Gastrocnemius medialis (tissue), 4 donors: Measurements from ENCODE around the gene STKLD1. TPM values are rescaled to one million over a fixed set of nuclear protein-coding genes. Genes with fewer than 3 reads are reported as not detected.

ENCODE experiments used
- ATAC-seq, 2 donors: fragments of 150-250 bp; one replicate each; pipeline ENCODE4 v1.9.1; 2016
- DNase-seq, 2 donors: peaks; one replicate each; pipeline ENCODE4 v3.0.0-alpha.2; 2019
- H3K27ac ChIP-seq, 4 donors: fragments of 200-600 bp; sonication (generic); 1 replicate in 1 of 4; 2 replicates in 3 of 4; pipeline ENCODE4 v1.5.1; 2016 to 2018; ENCODE audit warnings: mild to moderate bottlenecking in 2 of 4, moderate library complexity in 1 of 4
- H3K27me3 ChIP-seq, 3 donors: fragments of 200-600 bp; sonication (generic) in 2 of 3; 1 replicate in 1 of 3; 2 replicates in 2 of 3; pipeline versions ENCODE4 v1.5.1 to v1.6.0; 2016 to 2019; ENCODE audit warnings: mild to moderate bottlenecking in 1 of 3, moderate library complexity in 1 of 3
- H3K36me3 ChIP-seq, 2 donors: fragments of 200-600 bp; sonication (generic) in 1 of 2; one replicate each; pipeline ENCODE4 v1.5.1; 2017 to 2018
- H3K4me1 ChIP-seq, 2 donors: fragments of 200-600 bp; sonication (generic) in 1 of 2; one replicate each; pipeline ENCODE4 v1.5.1; 2016 to 2017; ENCODE audit warnings: mild to moderate bottlenecking in 2 of 2
- H3K4me3 ChIP-seq, 4 donors: fragments of 200-600 bp; sonication (generic) in 3 of 4; 1 replicate in 1 of 4; 2 replicates in 3 of 4; pipeline ENCODE4 v1.5.1; 2016 to 2019; ENCODE audit warnings: mild to moderate bottlenecking in 2 of 4
- H3K9me3 ChIP-seq, 3 donors: fragments of 200-600 bp; sonication (generic) in 2 of 3; 1 replicate in 1 of 3; 2 replicates in 2 of 3; pipeline ENCODE4 v1.5.1; 2016 to 2019
- POLR2A ChIP-seq, 2 donors: fragments of 450-650 bp; IDR thresholded peaks; one replicate each; pipeline ENCODE4 v1.6.1; 2017; ENCODE audit warnings: antibody characterized with exemption in 2 of 2, mild to moderate bottlenecking in 2 of 2, moderate library complexity in 2 of 2
- in situ Hi-C, 4 donors: fragments of 200-750 bp; cut with MboI; loops; one replicate each; pipeline versions ENCODE4 v1.15.0 to v1.8.0; 2017; ENCODE audit warnings: low sequenced_read_pairs in 4 of 4
- intact Hi-C: fragments of 100-400 bp; cut with DNase I; formaldehyde crosslinking; loops from one replicate; pipeline ENCODE4 v1.15.1; 2023; ENCODE audit warnings: low total_unique reads
- total RNA-seq, 4 donors: library from RNA; depleted of rRNA; stranded (reverse); fragments of >200 nt; gene quantifications; one replicate each; pipeline versions ENCODE4 v1.1.0 to v1.2.3, GENCODE V29; 2016
- TF ChIP-seq, protein P1 (sequence below), 5 experiments: fragments of 450-650 bp in 3 of 5; fragments of 200-600 bp in 2 of 5; sonication (generic) in 2 of 5; IDR thresholded peaks in 4 of 5; conservative IDR thresholded peaks in 1 of 5; 1 replicate in 4 of 5; 2 replicates in 1 of 5; pipeline ENCODE4 v1.5.1; 2016 to 2019; ENCODE audit warnings: antibody characterized with exemption in 5 of 5, mild to moderate bottlenecking in 3 of 5, moderate library complexity in 3 of 5

STKLD1 gene
- total RNA-seq, 4 donors from 2014 or later: 0.35 to 1.4 (median 1.1) TPM; not detected in 1

GRCh38 chr9:133426011-133426410 lies 49.8 kb downstream of the STKLD1 start:
- no peaks in the 10 kb centered on the region for H3K9me3 ChIP-seq
- peaks cover 5 to 15% of the 10 kb centered on the region in 2 donors for H3K4me1 ChIP-seq
- ATAC-seq: no peak
- peaks cover 9 to 16% (median 10%) of the 10 kb centered on the region in 3 donors for H3K27me3 ChIP-seq
- DNase-seq: no peak
- TF ChIP-seq, protein P1, sequence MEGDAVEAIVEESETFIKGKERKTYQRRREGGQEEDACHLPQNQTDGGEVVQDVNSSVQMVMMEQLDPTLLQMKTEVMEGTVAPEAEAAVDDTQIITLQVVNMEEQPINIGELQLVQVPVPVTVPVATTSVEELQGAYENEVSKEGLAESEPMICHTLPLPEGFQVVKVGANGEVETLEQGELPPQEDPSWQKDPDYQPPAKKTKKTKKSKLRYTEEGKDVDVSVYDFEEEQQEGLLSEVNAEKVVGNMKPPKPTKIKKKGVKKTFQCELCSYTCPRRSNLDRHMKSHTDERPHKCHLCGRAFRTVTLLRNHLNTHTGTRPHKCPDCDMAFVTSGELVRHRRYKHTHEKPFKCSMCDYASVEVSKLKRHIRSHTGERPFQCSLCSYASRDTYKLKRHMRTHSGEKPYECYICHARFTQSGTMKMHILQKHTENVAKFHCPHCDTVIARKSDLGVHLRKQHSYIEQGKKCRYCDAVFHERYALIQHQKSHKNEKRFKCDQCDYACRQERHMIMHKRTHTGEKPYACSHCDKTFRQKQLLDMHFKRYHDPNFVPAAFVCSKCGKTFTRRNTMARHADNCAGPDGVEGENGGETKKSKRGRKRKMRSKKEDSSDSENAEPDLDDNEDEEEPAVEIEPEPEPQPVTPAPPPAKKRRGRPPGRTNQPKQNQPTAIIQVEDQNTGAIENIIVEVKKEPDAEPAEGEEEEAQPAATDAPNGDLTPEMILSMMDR (IDR thresholded peaks at IDR 0.05 in 4 of 5, conservative IDR thresholded peaks at IDR 0.05 in 1 of 5): no peak
- TF ChIP-seq POLR2A (IDR thresholded peaks at IDR 0.05): no peak
- H3K36me3 ChIP-seq: no peaks in the 10 kb centered on the region
- H3K27ac ChIP-seq: no peak overlapping the region
- intact Hi-C loops (no loop called here), in situ Hi-C loops (no loop called here)
- H3K4me3 ChIP-seq: no peak overlapping the region

DNA sequence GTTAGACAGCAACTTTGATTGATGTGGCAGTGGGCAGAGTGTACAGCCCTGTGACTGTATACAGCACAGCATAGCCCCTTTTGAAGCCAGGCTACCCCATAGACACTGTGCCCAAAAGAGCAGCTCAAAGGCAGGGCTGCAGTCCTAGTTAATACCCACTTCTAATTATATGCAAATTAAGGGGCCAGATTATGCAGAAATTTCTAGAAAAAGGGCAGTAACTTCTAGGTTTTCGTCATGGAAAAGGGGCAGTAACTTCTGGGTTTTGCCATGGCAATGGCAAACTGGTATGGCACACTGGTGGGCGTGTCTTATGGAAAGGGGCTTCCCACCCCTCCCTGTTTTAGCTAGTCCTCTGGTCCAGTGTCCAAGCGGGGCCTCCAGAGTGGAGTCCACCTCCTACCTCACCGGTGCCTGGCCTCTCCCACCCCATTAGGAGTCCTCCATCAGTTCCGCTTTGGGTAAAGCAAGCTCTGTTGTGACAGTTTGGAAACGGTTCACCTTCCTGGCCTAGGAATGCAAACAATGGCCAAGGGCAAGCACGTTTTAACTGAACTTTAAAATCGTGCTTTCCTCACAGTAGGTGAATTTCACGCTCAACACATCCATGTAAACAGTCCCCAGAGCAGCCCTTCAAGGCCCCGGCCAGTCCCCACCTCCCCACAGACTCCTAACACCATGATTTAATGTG lies 51.6 kb downstream of the STKLD1 start:
- peaks cover 5 to 15% of the 10 kb centered on the region in 2 donors for H3K4me1 ChIP-seq
- no peaks in the 10 kb centered on the region for H3K36me3 ChIP-seq
- no peak overlapping the region for H3K4me3 ChIP-seq
- no peak for TF ChIP-seq POLR2A (IDR thresholded peaks at IDR 0.05)
- TF ChIP-seq, protein P1 (IDR thresholded peaks at IDR 0.05 in 4 of 5, conservative IDR thresholded peaks at IDR 0.05 in 1 of 5): no peak
- ATAC-seq (no peak), DNase-seq (no peak)
- in situ Hi-C loops (no loop called here), intact Hi-C loops (loop anchor here (1.0 kb wide), 1 partner anchor 21 kb away; no protein-coding TSS in a partner anchor)
- no peak overlapping the region for H3K27ac ChIP-seq
- peaks cover 9 to 16% (median 10%) of the 10 kb centered on the region in 3 donors for H3K27me3 ChIP-seq
- no peaks in the 10 kb centered on the region for H3K9me3 ChIP-seq

DNA sequence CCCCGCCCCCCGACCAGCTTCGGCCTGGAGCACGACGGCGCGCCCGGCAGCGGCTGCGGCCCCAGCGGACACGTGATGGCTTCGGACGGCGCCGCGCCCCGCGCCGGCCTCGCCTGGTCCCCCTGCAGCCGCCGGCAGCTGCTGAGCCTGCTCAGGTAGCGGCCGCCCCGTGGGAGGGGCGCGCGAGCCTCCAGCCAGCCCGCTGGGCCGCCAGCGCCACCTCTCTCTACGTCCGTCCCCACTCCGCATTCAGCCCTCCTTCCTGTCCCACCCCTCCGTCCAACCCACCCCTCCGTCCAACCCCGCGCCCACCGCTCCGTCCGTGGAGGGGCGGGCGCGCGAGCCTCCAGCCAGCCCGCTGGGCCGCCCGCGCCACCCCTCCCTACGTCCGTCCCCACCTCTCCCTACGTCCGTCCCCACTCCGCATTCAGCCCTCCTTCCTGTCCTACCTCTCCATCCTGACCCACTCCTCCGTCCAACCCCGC lies 52.5 kb downstream of the STKLD1 start:
- intact Hi-C loops (no loop called here), in situ Hi-C loops (no loop called here)
- no peaks in the 10 kb centered on the region for H3K9me3 ChIP-seq
- H3K27ac ChIP-seq: no peak overlapping the region
- TF ChIP-seq, protein P1 (IDR thresholded peaks at IDR 0.05 in 4 of 5, conservative IDR thresholded peaks at IDR 0.05 in 1 of 5): no peak
- TF ChIP-seq POLR2A (IDR thresholded peaks at IDR 0.05): no peak
- H3K4me3 ChIP-seq: no peak overlapping the region
- peaks cover 9 to 16% (median 10%) of the 10 kb centered on the region in 3 donors for H3K27me3 ChIP-seq
- H3K4me1 ChIP-seq: peaks cover 5 to 15% of the 10 kb centered on the region in 2 donors
- no peak for DNase-seq
- no peak for ATAC-seq
- no peaks in the 10 kb centered on the region for H3K36me3 ChIP-seq

DNA sequence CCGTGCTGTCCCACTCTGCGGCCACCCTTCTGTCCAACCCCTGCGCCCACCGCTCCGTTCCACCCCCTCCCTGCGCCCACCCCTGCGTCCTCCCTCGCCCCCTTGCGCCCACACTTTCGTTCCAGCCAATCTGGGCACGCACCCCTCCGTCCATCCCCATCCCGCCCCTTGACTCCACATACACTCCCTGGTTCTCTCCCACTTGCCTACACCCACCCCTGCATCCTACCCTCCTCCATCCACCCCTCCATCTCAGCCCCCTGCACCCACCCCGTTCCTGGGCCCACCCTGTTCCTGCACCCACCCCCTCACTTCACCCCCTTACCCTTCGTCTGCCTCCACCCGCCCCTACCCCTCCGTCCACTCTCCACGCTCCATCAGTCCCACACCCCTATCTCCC lies 53.0 kb downstream of the STKLD1 start:
- peaks cover 5 to 15% of the 10 kb centered on the region in 2 donors for H3K4me1 ChIP-seq
- no peaks in the 10 kb centered on the region for H3K36me3 ChIP-seq
- intact Hi-C loops: no loop called here
- H3K9me3 ChIP-seq: no peaks in the 10 kb centered on the region
- no peak overlapping the region for H3K27ac ChIP-seq
- TF ChIP-seq POLR2A (IDR thresholded peaks at IDR 0.05): no peak
- TF ChIP-seq, protein P1 (IDR thresholded peaks at IDR 0.05 in 4 of 5, conservative IDR thresholded peaks at IDR 0.05 in 1 of 5): no peak
- H3K4me3 ChIP-seq: no peak overlapping the region
- no peak for ATAC-seq
- in situ Hi-C loops: no loop called here
- peaks cover 9 to 16% (median 10%) of the 10 kb centered on the region in 3 donors for H3K27me3 ChIP-seq
- DNase-seq: no peak
